Activated T-cell treated with anti-CD3 and anti-CD28 coated beads, Interleukin-2, amount 50 U/mL, for 24 hours (primary cell): ENCODE data around the gene IL18R1.
A peak's percentile ranks its signal among the peaks of the same experiment; 100 is the strongest.

Experiments used
- DNase-seq: peaks from one replicate; pipeline ENCODE4 v3.0.0-alpha.2; 2020
- H3K27ac Mint-ChIP-seq: 2 replicates; pipeline ENCODE4 v1.8.0; 2020; ENCODE audit warnings: mild to moderate bottlenecking, mixed read lengths
- H3K27me3 Mint-ChIP-seq: 2 replicates; pipeline ENCODE4 v1.8.0; 2020; ENCODE audit warnings: mixed read lengths
- H3K36me3 Mint-ChIP-seq: 2 replicates; pipeline ENCODE4 v1.8.0; 2020; ENCODE audit warnings: low read depth, mixed read lengths
- H3K4me1 Mint-ChIP-seq: 2 replicates; pipeline ENCODE4 v1.8.0; 2020; ENCODE audit warnings: low read depth, mixed read lengths
- H3K4me3 Mint-ChIP-seq: 2 replicates; pipeline ENCODE4 v1.8.0; 2020; ENCODE audit warnings: mild to moderate bottlenecking, moderate library complexity, mixed read lengths
- H3K9me3 Mint-ChIP-seq: 2 replicates; pipeline ENCODE4 v1.8.0; 2020; ENCODE audit warnings: mixed read lengths

IL18R1 gene

DNA sequence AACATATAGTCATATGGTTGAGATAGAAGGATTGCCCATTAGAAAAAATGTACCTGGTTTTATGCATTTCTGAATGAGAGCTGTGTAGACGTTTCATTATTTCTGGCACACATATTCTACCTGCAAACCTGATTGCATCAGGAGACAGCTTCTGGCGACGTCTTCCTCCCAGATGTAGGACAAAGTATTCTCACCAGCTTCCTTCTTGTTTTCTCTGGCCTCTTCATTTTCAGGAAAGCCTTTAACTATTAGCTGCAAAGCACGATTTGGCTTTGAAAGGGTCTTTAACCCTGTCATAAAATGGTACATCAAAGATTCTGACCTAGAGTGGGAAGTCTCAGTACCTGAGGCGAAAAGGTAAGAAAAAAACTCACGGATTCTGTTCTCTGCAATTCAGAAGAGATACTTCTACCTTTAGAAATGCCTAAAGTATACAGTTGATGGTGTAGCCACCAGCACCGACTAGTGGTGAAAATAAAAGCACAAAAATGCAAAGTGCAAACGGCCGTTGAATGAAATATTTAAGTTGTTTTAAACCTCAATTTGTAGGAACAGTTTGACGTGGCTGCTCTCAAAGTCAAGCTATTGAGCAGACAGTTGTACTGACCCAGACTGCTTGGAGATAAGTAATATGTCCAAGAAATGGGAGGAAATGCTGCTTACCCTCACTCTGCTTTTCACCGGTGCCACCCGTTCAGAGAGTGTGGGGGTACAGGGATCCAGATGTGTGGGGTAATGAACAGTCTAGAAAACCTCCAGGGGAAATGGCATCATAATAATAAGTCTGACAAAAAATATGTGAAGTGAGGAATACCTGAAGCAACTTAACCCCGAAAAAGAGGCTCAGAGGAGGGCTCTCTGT is 87.6 kb downstream of the IL18R1 start:
- no peak for DNase-seq
- Mint-ChIP-seq H3K27ac (peak overlapping the region; percentile 73), H3K4me3 (no peak overlapping the region), H3K4me1 (peaks cover 13% of the 10 kb centered on the region), H3K9me3 (no peaks in the 10 kb centered on the region), H3K36me3 (peaks cover 20% of the 10 kb centered on the region), H3K27me3 (no peaks in the 10 kb centered on the region)

GRCh38 chr2:102444233-102444632 is 88.6 kb downstream of the IL18R1 start:
- H3K27ac Mint-ChIP-seq, result no peak overlapping the region

DNA sequence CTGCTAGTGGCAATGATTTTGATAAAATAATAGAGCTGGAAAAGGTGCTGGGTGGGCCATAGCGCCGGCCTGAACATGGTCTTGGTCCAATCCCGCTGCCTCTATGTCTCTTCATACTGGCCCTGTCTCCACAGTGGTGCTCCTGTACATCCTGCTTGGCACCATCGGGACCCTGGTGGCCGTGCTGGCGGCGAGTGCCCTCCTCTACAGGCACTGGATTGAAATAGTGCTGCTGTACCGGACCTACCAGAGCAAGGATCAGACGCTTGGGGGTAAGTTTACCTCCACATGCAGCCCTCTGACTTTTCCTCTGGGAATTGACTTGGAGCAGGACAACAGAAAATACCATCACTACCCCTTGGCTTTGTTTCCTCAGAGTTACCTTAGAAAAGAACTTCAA is 91.3 kb downstream of the IL18R1 start:
- H3K4me1 Mint-ChIP-seq, result peaks cover 14% of the 10 kb centered on the region
- no peak for DNase-seq
- H3K4me3 Mint-ChIP-seq, result no peak overlapping the region
- H3K36me3 Mint-ChIP-seq, result peaks cover 41% of the 10 kb centered on the region
- no peak overlapping the region for H3K27ac Mint-ChIP-seq
- H3K27me3 Mint-ChIP-seq, result no peaks in the 10 kb centered on the region
- H3K9me3 Mint-ChIP-seq, result no peaks in the 10 kb centered on the region

More at GRCh38 chr2:102444233-102444632, 88.6 kb downstream of the IL18R1 start:
- no peak for DNase-seq
- H3K9me3 Mint-ChIP-seq, result no peaks in the 10 kb centered on the region
- no peak overlapping the region for H3K4me3 Mint-ChIP-seq
- H3K36me3 Mint-ChIP-seq, result peaks cover 23% of the 10 kb centered on the region
- H3K4me1 Mint-ChIP-seq, result peaks cover 14% of the 10 kb centered on the region
- no peaks in the 10 kb centered on the region for H3K27me3 Mint-ChIP-seq
